GM12875 (cell line): ENCODE measurements around the gene BDH1.

ENCODE experiments used
- H3K4me3 ChIP-seq: one replicate; pipeline ENCODE4 v1.5.1; 2011; ENCODE audit warnings: low read depth, low read length, control low read depth
- TF ChIP-seq, protein P1 (sequence below): IDR thresholded peaks from 2 replicates; pipeline ENCODE4 v1.5.1; 2011; ENCODE audit warnings: low read depth, mild to moderate bottlenecking, control low read depth, inconsistent platforms, low read length, moderate library complexity, borderline replicate concordance; ENCODE audit not compliant: insufficient read depth

The BDH1 gene

DNA sequence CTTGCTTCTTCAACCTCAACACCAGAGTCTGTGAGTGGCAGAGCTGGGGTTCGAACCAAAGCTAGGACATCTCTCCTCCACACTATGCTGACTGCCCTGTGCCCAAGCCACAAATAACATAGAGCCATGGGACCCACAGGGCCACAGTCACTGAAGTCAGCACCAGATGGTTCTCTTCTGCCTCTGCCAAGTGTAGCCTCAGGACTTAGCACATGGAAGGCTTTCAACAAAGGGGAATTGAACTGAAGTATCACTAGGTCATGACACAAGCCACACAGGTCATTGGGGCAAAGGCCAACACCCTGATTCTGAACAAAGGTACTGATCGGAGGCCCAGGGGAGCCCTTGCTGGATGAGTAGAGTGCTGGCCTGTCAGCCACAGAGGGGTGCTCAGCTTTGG is 83.6 kb downstream of the BDH1 start:
- no peak overlapping the region for H3K4me3 ChIP-seq
- TF ChIP-seq, protein P1, sequence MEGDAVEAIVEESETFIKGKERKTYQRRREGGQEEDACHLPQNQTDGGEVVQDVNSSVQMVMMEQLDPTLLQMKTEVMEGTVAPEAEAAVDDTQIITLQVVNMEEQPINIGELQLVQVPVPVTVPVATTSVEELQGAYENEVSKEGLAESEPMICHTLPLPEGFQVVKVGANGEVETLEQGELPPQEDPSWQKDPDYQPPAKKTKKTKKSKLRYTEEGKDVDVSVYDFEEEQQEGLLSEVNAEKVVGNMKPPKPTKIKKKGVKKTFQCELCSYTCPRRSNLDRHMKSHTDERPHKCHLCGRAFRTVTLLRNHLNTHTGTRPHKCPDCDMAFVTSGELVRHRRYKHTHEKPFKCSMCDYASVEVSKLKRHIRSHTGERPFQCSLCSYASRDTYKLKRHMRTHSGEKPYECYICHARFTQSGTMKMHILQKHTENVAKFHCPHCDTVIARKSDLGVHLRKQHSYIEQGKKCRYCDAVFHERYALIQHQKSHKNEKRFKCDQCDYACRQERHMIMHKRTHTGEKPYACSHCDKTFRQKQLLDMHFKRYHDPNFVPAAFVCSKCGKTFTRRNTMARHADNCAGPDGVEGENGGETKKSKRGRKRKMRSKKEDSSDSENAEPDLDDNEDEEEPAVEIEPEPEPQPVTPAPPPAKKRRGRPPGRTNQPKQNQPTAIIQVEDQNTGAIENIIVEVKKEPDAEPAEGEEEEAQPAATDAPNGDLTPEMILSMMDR, result no peak

DNA sequence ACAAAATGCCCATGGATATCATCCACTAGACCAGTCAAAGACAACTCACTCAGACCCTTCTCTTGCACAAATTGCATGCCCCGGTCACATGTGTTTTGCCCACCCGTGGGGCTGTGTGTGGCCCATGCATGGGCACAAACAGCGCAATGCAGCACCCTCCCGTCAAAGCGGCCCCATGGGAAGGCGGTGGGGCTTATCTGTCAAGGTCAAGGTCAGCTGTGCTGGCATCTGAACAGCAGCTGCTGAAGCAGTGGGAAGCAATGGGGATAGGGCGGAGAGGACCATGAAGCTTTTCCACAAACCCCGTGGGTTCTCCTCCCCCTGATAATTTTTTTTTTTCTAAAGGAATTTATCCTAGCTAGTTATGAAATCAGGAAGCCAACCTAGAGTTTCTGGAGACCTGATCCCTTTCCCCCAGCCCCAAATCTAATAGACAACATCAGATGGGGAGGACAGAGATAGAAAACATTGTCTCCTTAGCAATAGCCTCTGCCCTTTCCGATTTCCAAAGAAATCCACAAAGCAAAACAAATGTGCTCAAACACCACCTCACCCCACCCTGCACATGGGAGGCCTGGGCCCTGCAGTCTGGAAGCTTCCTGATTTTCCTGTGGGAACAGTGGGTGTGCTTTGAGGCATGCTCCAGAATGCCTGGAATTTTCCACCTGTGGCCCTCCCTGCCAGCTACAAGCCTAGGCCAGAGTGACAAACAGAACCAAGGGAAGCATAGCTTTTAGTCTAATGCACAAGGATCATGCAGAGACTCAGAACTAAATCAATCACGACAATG is 84.4 kb downstream of the BDH1 start:
- no peak overlapping the region for H3K4me3 ChIP-seq
- TF ChIP-seq, protein P1, result no peak

DNA sequence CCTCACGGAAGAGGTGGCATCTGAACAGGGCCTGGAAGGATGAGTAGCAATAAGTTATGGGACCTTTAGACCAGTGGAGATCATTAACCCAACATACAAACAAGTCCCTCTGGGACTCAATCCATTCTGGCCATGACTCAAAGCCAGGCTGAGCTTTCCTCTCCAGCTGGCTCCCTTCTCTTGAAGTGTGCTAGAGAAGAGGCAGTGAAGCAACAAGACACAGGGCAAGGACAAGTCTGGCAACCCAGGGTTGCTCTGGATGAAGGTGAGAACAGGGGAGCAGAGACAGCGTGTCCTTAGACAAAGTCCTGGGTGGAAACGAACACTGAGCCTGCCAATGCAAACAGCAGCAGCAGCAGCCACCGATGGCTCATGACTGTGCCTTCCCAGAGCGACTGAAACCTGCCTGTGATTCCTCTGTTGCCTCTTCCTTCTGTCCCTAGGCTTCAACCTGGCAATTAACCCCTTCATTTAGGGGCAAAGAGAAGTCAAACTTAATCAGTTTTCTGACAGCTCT is 86.8 kb downstream of the BDH1 start:
- no peak overlapping the region for H3K4me3 ChIP-seq
- TF ChIP-seq, protein P1, result no peak

DNA sequence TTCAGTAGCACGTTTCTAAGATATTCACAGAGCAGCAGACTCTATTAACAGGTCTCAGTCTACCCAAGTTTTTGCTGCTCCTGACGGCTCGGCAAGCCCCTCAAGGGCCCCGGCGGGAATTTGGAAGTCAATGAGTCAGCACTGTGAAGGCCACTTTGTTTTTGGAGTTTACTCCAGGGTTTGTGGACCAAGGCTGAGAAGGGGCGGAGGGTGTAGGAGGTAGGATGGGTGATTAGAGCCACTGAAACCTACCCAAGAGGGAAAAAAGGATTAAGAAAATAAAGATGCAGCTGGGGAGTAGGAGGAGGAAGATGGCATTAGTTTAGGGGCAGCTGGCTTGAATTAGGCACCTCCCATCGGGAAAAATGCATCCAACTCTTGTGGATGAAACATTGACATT is 87.6 kb downstream of the BDH1 start:
- H3K4me3 ChIP-seq, result no peak overlapping the region

DNA sequence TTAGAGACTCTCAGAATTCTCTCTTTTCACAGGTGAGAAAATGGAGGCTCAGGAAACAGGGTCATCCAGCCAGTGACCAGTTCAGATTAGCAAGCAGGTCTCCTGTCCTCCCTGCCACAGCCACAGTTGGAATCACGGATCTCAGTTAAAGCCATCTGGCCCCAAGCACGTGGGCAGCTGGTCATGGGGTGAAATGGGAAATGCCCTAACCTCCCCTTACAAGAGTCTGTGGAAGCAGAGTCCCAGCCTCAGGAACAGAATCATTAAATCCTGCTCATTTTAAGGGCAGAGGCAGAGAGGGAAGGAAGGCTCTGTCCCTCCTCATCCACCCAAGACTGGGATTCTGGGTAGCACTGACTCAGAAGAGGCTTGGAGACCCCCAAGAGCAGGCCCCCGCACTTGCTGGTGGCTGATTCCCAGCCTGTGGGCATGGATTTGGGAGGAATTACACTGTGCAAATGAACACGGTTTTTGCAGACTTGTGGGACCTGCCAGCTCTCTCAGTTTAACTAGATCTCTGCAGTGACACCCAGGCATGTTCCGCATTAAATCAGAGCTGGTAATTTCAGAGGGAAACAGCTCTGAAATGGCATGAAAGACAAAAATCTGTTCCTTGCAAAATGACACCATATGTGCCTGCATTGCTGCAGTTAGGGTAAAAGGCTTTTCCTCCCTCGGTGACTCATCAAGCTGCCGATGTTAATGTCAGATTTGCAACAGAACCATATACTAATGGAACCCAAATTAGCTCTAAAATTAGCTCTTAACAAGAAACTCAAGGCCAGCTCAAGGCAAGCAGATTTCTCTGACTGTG is 89.0 kb downstream of the BDH1 start:
- TF ChIP-seq, protein P1, result no peak
- H3K4me3 ChIP-seq, result no peak overlapping the region

More for the DNA sequence above, 87.6 kb downstream of the BDH1 start:
- TF ChIP-seq, protein P1, result no peak

DNA sequence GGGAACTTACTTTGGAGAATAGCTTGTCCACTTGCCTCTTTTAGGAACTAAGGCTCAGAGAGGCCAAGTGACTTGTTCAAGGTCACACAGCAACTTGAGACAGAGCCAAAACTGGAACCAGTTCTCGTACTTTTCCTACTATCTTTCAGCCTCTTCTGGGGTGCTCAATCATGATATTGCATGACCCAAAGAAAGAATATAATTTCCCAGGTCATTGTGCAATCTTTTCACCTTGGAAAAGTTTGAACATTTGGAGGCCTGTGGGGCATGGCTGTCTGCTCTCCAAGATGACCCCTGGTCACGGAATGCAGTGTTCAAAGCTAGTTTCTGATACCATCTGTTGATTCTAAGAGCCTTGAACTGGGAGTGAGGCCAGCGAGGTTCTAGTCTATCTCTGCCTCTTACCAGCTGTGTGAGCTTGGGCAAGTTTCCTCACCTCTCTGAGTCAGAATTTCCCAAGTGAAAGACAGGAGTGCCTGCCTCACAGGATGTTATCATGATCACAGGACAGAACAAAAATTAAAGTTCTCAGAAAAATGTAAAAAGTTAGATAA is 89.7 kb downstream of the BDH1 start:
- TF ChIP-seq, protein P1, result no peak
- no peak overlapping the region for H3K4me3 ChIP-seq
